Measurements from ENCODE around the gene MRPL24.

Gene MRPL24

DNA sequence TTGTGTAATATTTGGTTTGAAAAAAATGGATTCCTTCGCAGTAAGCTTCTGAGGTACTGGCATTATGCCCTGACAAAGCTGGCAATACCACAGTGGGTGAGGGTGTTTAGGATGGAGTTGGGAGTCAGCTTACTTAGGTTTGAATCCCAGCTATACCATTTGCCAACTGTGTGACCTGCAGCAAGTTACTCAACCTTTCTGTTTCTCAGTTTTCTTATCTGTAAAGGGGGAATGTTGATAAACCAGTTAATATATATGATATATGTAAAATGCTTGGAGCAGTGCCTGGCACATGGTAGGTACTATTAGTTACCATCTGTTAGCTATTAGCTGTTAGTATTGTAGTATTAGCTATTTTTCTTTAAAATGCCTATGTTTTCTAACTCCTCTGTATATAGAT is 15.5 kb upstream of the MRPL24 start:
- TF ChIP-seq, protein P1, sequence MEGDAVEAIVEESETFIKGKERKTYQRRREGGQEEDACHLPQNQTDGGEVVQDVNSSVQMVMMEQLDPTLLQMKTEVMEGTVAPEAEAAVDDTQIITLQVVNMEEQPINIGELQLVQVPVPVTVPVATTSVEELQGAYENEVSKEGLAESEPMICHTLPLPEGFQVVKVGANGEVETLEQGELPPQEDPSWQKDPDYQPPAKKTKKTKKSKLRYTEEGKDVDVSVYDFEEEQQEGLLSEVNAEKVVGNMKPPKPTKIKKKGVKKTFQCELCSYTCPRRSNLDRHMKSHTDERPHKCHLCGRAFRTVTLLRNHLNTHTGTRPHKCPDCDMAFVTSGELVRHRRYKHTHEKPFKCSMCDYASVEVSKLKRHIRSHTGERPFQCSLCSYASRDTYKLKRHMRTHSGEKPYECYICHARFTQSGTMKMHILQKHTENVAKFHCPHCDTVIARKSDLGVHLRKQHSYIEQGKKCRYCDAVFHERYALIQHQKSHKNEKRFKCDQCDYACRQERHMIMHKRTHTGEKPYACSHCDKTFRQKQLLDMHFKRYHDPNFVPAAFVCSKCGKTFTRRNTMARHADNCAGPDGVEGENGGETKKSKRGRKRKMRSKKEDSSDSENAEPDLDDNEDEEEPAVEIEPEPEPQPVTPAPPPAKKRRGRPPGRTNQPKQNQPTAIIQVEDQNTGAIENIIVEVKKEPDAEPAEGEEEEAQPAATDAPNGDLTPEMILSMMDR (IDR thresholded peaks at IDR 0.05; ENCODE audit: insufficient read depth, low read length, poor library complexity, severe bottlenecking): no peak
- TF ChIP-seq EZH2phosphoT487 (conservative IDR thresholded peaks at IDR 0.05; ENCODE audit: low read length): no peak
- Histone ChIP-seq H3K9ac (ENCODE audit: low read length) (no peak overlapping the region), H3K27me3 (ENCODE audit: low read length) (no peaks in the 10 kb centered on the region), H3K4me2 (ENCODE audit: low read depth, low read length, poor library complexity, severe bottlenecking) (no peak overlapping the region), H3K79me2 (ENCODE audit: insufficient read depth, low read length) (peaks cover 8% of the 10 kb centered on the region; the same call in 1 of the 2 replicates), H3K9me3 (ENCODE audit: insufficient read depth, low read length) (no peaks in the 10 kb centered on the region), H3K36me3 (ENCODE audit: low read length) (no peaks in the 10 kb centered on the region), H3K4me3 (ENCODE audit: insufficient read depth, low read length, poor library complexity, severe bottlenecking) (no peak overlapping the region), H3F3A (ENCODE audit: insufficient read depth) (peaks cover 12% of the 10 kb centered on the region), H4K20me1 (ENCODE audit: low read depth, low read length) (no peaks in the 10 kb centered on the region), H2AFZ (ENCODE audit: low read depth, low read length, severe bottlenecking) (no peak overlapping the region), H3K27ac (ENCODE audit: low read depth, low read length) (no peak overlapping the region), H3K9me2 (replicated peaks; ENCODE audit: insufficient read depth, low read length) (no peaks in the 10 kb centered on the region)

- Histone ChIP-seq H3K9me2 (replicated peaks; ENCODE audit: insufficient read depth, low read length) (no peaks in the 10 kb centered on the region), H3F3A (ENCODE audit: insufficient read depth) (peaks cover 14% of the 10 kb centered on the region), H3K4me3 (ENCODE audit: insufficient read depth, low read length, poor library complexity, severe bottlenecking) (no peak overlapping the region), H3K27ac (ENCODE audit: low read depth, low read length) (no peak overlapping the region), H3K36me3 (ENCODE audit: low read length) (no peaks in the 10 kb centered on the region), H3K4me2 (ENCODE audit: low read depth, low read length, poor library complexity, severe bottlenecking) (no peak overlapping the region), H2AFZ (ENCODE audit: low read depth, low read length, severe bottlenecking) (no peak overlapping the region), H3K9me3 (ENCODE audit: insufficient read depth, low read length) (no peaks in the 10 kb centered on the region), H3K27me3 (ENCODE audit: low read length) (no peaks in the 10 kb centered on the region), H4K20me1 (ENCODE audit: low read depth, low read length) (no peaks in the 10 kb centered on the region), H3K79me2 (ENCODE audit: insufficient read depth, low read length) (peaks cover 15% of the 10 kb centered on the region), H3K9ac (ENCODE audit: low read length) (no peak overlapping the region)
- TF ChIP-seq, protein P1 (IDR thresholded peaks at IDR 0.05; ENCODE audit: insufficient read depth, low read length, poor library complexity, severe bottlenecking): no peak
- TF ChIP-seq EZH2phosphoT487 (conservative IDR thresholded peaks at IDR 0.05; ENCODE audit: low read length): no peak
Measured at GRCh38 chr1:156755527-156755950, 14.7 kb upstream of the MRPL24 start.

GRCh38 chr1:156754219-156754618 is 13.3 kb upstream of the MRPL24 start:
- H3K27ac ChIP-seq (ENCODE audit: low read depth, low read length): no peak overlapping the region

More at GRCh38 chr1:156754219-156754618, 13.3 kb upstream of the MRPL24 start:
- H3K4me2 ChIP-seq (ENCODE audit: low read depth, low read length, poor library complexity, severe bottlenecking): no peak overlapping the region
- TF ChIP-seq EZH2phosphoT487 (conservative IDR thresholded peaks at IDR 0.05; ENCODE audit: low read length): no peak
- TF ChIP-seq, protein P1 (IDR thresholded peaks at IDR 0.05; ENCODE audit: insufficient read depth, low read length, poor library complexity, severe bottlenecking): no peak
- no peak overlapping the region for H2AFZ ChIP-seq (ENCODE audit: low read depth, low read length, severe bottlenecking)
- H3K27me3 ChIP-seq (ENCODE audit: low read length): no peaks in the 10 kb centered on the region
- no peak overlapping the region for H3K9ac ChIP-seq (ENCODE audit: low read length)
- no peaks in the 10 kb centered on the region for H4K20me1 ChIP-seq (ENCODE audit: low read depth, low read length)
- peaks cover 17% of the 10 kb centered on the region for H3F3A ChIP-seq (ENCODE audit: insufficient read depth)
- peaks cover 29% of the 10 kb centered on the region for H3K79me2 ChIP-seq (ENCODE audit: insufficient read depth, low read length)
- no peak overlapping the region for H3K4me3 ChIP-seq (ENCODE audit: insufficient read depth, low read length, poor library complexity, severe bottlenecking)
- no peaks in the 10 kb centered on the region for H3K36me3 ChIP-seq (ENCODE audit: low read length)
- H3K9me3 ChIP-seq (ENCODE audit: insufficient read depth, low read length): no peaks in the 10 kb centered on the region
- H3K9me2 ChIP-seq (replicated peaks; ENCODE audit: insufficient read depth, low read length): no peaks in the 10 kb centered on the region
